ENCODE results near the gene KAZALD1.

DNA sequence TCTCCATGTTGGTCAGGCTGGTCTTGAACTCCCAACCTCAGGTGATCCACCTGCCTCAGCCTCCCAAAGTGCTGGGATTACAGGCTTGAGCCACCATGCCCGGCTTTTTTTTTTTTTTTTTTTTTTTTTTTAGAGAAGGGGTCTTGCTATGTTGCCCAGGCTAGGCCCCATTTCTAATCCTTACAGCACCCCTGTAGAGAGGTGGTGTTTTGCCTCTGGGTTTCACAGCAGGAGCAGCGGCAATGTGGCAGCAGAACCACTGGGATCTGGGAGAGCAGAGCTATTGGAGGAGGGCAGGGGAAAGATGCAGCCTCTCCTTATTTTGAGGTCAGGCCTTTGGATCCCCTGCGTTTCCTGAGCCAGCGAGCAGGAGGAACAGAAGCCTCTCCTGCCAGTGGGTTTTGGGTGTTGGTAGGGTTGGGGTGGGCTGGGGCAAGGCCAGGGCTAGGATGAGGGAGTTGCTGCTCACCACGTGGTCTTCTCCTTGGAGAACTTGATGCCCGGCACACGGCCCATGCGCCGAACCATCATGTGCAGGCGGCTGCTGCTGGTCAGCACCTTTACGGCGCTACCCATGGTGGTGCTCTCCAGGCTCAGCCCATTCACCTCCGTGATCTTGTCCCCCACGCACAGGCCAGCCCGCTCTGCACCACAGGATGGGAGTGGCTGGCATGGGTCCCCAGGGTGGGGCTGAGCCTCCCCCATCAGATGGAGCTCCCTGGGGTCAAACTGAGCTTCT is 38.7 kb upstream of the KAZALD1 start:
- TF ChIP-seq, protein P1, sequence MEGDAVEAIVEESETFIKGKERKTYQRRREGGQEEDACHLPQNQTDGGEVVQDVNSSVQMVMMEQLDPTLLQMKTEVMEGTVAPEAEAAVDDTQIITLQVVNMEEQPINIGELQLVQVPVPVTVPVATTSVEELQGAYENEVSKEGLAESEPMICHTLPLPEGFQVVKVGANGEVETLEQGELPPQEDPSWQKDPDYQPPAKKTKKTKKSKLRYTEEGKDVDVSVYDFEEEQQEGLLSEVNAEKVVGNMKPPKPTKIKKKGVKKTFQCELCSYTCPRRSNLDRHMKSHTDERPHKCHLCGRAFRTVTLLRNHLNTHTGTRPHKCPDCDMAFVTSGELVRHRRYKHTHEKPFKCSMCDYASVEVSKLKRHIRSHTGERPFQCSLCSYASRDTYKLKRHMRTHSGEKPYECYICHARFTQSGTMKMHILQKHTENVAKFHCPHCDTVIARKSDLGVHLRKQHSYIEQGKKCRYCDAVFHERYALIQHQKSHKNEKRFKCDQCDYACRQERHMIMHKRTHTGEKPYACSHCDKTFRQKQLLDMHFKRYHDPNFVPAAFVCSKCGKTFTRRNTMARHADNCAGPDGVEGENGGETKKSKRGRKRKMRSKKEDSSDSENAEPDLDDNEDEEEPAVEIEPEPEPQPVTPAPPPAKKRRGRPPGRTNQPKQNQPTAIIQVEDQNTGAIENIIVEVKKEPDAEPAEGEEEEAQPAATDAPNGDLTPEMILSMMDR (IDR thresholded peaks at IDR 0.05): no peak
- no peak for TF ChIP-seq POLR2A (IDR thresholded peaks at IDR 0.05)
